ENCODE data around the gene PMPCA.

DNA sequence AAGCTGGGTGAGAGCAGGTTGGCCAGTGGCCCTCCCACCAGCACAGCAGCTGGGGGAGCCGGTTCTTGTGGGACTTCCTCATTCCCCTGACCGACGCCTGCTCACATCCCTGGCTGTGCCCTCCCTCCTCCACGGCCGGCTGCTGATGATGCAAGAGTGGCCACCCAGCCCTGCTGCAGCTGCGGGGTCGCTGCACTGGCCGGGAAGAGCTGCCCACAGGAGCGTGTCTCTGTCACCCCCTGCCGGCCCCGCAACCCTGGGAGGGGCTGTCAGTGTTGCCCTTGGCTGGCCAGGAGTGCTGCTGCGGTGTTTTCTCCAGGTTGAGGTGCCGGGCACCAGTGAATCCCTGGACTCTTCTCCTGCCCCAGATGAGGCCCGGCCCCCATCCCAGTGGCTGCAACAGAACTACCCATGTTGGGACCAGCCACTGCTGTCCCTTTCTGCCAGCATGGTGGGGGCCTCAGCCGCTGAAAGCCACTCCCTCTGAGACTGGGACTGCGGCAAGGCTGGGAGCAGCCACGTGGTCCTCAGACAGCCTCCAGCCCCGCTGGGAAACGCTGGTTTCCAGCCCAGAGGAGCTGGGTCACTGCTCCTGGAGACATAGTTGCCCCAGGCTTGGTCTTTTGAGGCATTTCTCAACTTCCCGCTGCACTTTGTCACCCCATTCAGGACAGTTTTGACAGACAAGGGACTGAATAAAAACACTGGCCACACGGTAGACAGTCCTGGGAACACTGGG lies 37.7 kb upstream of the PMPCA start:
- TF ChIP-seq POLR2A (IDR thresholded peaks at IDR 0.05) = no peak
- TF ChIP-seq, protein P1, sequence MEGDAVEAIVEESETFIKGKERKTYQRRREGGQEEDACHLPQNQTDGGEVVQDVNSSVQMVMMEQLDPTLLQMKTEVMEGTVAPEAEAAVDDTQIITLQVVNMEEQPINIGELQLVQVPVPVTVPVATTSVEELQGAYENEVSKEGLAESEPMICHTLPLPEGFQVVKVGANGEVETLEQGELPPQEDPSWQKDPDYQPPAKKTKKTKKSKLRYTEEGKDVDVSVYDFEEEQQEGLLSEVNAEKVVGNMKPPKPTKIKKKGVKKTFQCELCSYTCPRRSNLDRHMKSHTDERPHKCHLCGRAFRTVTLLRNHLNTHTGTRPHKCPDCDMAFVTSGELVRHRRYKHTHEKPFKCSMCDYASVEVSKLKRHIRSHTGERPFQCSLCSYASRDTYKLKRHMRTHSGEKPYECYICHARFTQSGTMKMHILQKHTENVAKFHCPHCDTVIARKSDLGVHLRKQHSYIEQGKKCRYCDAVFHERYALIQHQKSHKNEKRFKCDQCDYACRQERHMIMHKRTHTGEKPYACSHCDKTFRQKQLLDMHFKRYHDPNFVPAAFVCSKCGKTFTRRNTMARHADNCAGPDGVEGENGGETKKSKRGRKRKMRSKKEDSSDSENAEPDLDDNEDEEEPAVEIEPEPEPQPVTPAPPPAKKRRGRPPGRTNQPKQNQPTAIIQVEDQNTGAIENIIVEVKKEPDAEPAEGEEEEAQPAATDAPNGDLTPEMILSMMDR (IDR thresholded peaks at IDR 0.05) = no peak
